ENCODE data around the gene ARL2BP. TPM values are rescaled to one million over a fixed set of nuclear protein-coding genes. Genes with fewer than 3 reads are reported as not detected.

ARL2BP gene
- total RNA-seq, 2 experiments from 2014 or later: 26.6 to 31.2 TPM

GRCh38 chr16:57223057-57223456 lies 22.0 kb upstream of the ARL2BP start:
- peaks cover 8% of the 10 kb centered on the region; the same call in 1 of the 2 replicates for H3K9me3 ChIP-seq (ENCODE audit: low read length)
- H2AFZ ChIP-seq (ENCODE audit: low read length): no peak overlapping the region
- H4K20me1 ChIP-seq (ENCODE audit: insufficient read depth, low read length): no peaks in the 10 kb centered on the region
- peaks cover 93% of the 10 kb centered on the region for H3K36me3 ChIP-seq (ENCODE audit: insufficient read depth, low read length)
- no peaks in the 10 kb centered on the region for H3K4me1 ChIP-seq (ENCODE audit: insufficient read depth, low read length, poor library complexity, severe bottlenecking)
- intact Hi-C loops (cut with micrococcal nuclease; ENCODE audit: unreplicated experiment): no loop called here
- no peak overlapping the region for H3K4me2 ChIP-seq (ENCODE audit: low read length)
- DNase-seq (ENCODE audit: low spot score): no peak
- H3K9me2 ChIP-seq (ENCODE audit: insufficient read depth, low read length): no peaks in the 10 kb centered on the region
- H3K27ac ChIP-seq (ENCODE audit: low read depth, low read length, poor library complexity, severe bottlenecking): no peak overlapping the region
- ChIA-PET POLR2A (interaction anchor here (1.8 to 2.1 kb wide), 2 partner anchors 10 to 13 kb away, joined by 4 to 5 read pairs; no protein-coding TSS in a partner anchor), CTCF (ENCODE audit: unreplicated experiment) (no interaction called here)
- no TSS peak for BruUV-seq (replicated peaks)
- no peak for TF ChIP-seq EZH2phosphoT487 (IDR thresholded peaks at IDR 0.05; ENCODE audit: borderline replicate concordance, low read depth, low read length)
- TF ChIP-seq, protein P1, sequence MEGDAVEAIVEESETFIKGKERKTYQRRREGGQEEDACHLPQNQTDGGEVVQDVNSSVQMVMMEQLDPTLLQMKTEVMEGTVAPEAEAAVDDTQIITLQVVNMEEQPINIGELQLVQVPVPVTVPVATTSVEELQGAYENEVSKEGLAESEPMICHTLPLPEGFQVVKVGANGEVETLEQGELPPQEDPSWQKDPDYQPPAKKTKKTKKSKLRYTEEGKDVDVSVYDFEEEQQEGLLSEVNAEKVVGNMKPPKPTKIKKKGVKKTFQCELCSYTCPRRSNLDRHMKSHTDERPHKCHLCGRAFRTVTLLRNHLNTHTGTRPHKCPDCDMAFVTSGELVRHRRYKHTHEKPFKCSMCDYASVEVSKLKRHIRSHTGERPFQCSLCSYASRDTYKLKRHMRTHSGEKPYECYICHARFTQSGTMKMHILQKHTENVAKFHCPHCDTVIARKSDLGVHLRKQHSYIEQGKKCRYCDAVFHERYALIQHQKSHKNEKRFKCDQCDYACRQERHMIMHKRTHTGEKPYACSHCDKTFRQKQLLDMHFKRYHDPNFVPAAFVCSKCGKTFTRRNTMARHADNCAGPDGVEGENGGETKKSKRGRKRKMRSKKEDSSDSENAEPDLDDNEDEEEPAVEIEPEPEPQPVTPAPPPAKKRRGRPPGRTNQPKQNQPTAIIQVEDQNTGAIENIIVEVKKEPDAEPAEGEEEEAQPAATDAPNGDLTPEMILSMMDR (conservative IDR thresholded peaks at IDR 0.05; ENCODE audit: low read length): no peak
- no peaks in the 10 kb centered on the region for H3K79me2 ChIP-seq (ENCODE audit: insufficient read depth, low read depth, low read length)
- H3K4me3 ChIP-seq (ENCODE audit: low read depth, low read length, poor library complexity, severe bottlenecking): no peak overlapping the region

DNA sequence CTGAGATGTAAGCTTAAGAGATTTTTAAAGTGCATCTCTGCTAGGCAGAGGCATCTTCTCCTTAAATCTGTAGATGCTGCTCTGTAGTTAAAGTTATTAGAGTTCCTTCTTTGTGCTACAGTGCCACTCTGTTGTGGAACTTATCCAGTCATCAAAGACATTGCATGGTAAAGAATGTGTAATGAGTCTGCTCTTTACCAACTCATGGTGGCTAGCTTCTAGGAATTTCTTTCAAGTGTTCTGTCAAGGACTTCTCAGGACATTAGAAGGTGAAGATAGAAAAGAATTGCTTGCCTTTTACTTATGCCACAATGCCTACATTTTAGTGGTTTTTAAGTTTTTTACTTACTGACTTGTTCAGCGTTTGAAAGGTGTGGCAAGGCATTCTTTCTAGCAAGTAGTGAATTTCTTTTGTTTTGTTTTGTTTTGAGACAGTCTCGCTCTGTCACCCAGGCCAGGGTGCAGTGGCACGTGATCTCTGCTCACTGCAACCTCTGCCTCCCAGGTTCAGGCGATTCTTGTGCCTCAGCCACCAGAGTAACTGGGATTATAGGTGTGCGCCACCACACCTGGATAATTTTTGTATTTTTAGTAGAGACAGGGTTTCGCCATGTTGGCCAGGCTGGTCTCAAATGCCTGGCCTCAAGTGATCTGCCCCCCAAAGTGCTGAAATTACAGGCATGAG lies 20.3 kb upstream of the ARL2BP start:
- Histone ChIP-seq H3K9me3 (ENCODE audit: low read length) (peaks cover 2% of the 10 kb centered on the region; the same call in 1 of the 2 replicates), H3K36me3 (ENCODE audit: insufficient read depth, low read length) (peaks cover 90% of the 10 kb centered on the region), H3K4me3 (ENCODE audit: low read depth, low read length, poor library complexity, severe bottlenecking) (no peak overlapping the region), H4K20me1 (ENCODE audit: insufficient read depth, low read length) (no peaks in the 10 kb centered on the region), H2AFZ (ENCODE audit: low read length) (no peak overlapping the region), H3K79me2 (ENCODE audit: insufficient read depth, low read depth, low read length) (no peaks in the 10 kb centered on the region), H3K27ac (ENCODE audit: low read depth, low read length, poor library complexity, severe bottlenecking) (no peak overlapping the region), H3K4me2 (ENCODE audit: low read length) (no peak overlapping the region), H3K9me2 (ENCODE audit: insufficient read depth, low read length) (no peaks in the 10 kb centered on the region), H3K4me1 (ENCODE audit: insufficient read depth, low read length, poor library complexity, severe bottlenecking) (no peaks in the 10 kb centered on the region)
- ChIA-PET POLR2A (interaction anchor here (1.8 kb wide), 1 partner anchor 10 kb away, joined by 5 read pairs; no protein-coding TSS in a partner anchor), CTCF (ENCODE audit: unreplicated experiment) (no interaction called here)
- intact Hi-C loops (cut with micrococcal nuclease; ENCODE audit: unreplicated experiment): no loop called here
- TF ChIP-seq, protein P1 (conservative IDR thresholded peaks at IDR 0.05; ENCODE audit: low read length): no peak
- TF ChIP-seq EZH2phosphoT487 (IDR thresholded peaks at IDR 0.05; ENCODE audit: borderline replicate concordance, low read depth, low read length): no peak
- no TSS peak for BruUV-seq (replicated peaks)
- no peak for DNase-seq (ENCODE audit: low spot score)

DNA sequence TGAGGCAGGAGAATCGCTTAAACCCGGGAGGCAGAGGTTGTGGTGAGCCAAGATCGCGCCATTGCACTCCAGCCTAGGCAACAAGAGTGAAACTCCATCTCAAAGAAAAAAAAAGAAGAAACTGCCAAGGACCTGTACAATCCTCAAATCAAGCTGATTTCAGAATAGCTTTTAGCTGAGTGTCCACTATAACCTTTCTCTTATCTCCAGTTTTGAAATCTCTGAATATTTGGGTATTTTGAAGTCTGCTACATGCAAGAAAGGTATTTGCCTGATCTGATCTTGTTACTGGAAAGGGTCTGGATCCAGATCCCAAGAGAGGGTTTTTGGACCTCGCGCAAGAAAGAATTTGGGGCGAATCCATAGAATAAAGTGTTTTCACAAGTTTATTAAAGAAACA lies 19.1 kb upstream of the ARL2BP start:
- Histone ChIP-seq H3K4me3 (ENCODE audit: low read depth, low read length, poor library complexity, severe bottlenecking) (no peak overlapping the region), H3K9me3 (ENCODE audit: low read length) (no peaks in the 10 kb centered on the region), H2AFZ (ENCODE audit: low read length) (no peak overlapping the region), H3K4me1 (ENCODE audit: insufficient read depth, low read length, poor library complexity, severe bottlenecking) (no peaks in the 10 kb centered on the region), H3K9me2 (ENCODE audit: insufficient read depth, low read length) (no peaks in the 10 kb centered on the region), H3K79me2 (ENCODE audit: insufficient read depth, low read depth, low read length) (no peaks in the 10 kb centered on the region), H3K27ac (ENCODE audit: low read depth, low read length, poor library complexity, severe bottlenecking) (no peak overlapping the region), H3K4me2 (ENCODE audit: low read length) (no peak overlapping the region), H4K20me1 (ENCODE audit: insufficient read depth, low read length) (no peaks in the 10 kb centered on the region), H3K36me3 (ENCODE audit: insufficient read depth, low read length) (peaks cover 90% of the 10 kb centered on the region)
- intact Hi-C loops (cut with micrococcal nuclease; ENCODE audit: unreplicated experiment): no loop called here
- POLR2A ChIA-PET: interaction anchor here (0.7 kb wide), 1 partner anchor 132 kb away, joined by 3 read pairs; no protein-coding TSS in a partner anchor
- DNase-seq (ENCODE audit: low spot score): no peak
- CTCF ChIA-PET (ENCODE audit: unreplicated experiment): no interaction called here
- TF ChIP-seq, protein P1 (conservative IDR thresholded peaks at IDR 0.05; ENCODE audit: low read length): no peak
- TF ChIP-seq EZH2phosphoT487 (IDR thresholded peaks at IDR 0.05; ENCODE audit: borderline replicate concordance, low read depth, low read length): no peak
- BruUV-seq (replicated peaks): no TSS peak

Data from OCI-LY7 (cell line).